KBM-7 (cell line): Measurements from ENCODE around the gene GRAMD4.

ENCODE experiments used
- DNase-seq: peaks from one replicate; pipeline ENCODE4 v3.0.0-alpha.2; 2015
- in situ Hi-C: fragments of 300-500 bp; cut with MboI; formaldehyde crosslinking; loops from 2 replicates; pipeline ENCODE4 v1.14.3; 2020; ENCODE audit warnings: low sequenced_read_pairs, low pct_unique_long_range_greater_than_20kb, mixed read lengths

GRAMD4 gene

GRCh38 chr22:46582281-46582933 is 37.8 kb upstream of the GRAMD4 start:
- in situ Hi-C loops, result no loop called here
- no peak for DNase-seq

- in situ Hi-C loops, result no loop called here
Measured at GRCh38 chr22:46583571-46583970, 36.6 kb upstream of the GRAMD4 start.

GRCh38 chr22:46584081-46584921 is 35.9 kb upstream of the GRAMD4 start:
- DNase-seq, result no peak
- in situ Hi-C loops, result no loop called here

More at GRCh38 chr22:46583571-46583970, 36.6 kb upstream of the GRAMD4 start:
- no peak for DNase-seq

GRCh38 chr22:46585340-46586122 is 34.7 kb upstream of the GRAMD4 start:
- in situ Hi-C loops, result no loop called here
- no peak for DNase-seq

GRCh38 chr22:46586123-46586519 is 34.1 kb upstream of the GRAMD4 start:
- in situ Hi-C loops, result no loop called here
- no peak for DNase-seq

GRCh38 chr22:46586531-46587011 is 33.6 kb upstream of the GRAMD4 start:
- DNase-seq, result no peak
- in situ Hi-C loops, result no loop called here

GRCh38 chr22:46587061-46587460 is 33.1 kb upstream of the GRAMD4 start:
- no peak for DNase-seq
- in situ Hi-C loops, result no loop called here

- in situ Hi-C loops, result no loop called here
- peak; percentile 47 for DNase-seq
Measured at GRCh38 chr22:46587492-46588278, 32.5 kb upstream of the GRAMD4 start.

- no peak for DNase-seq
- in situ Hi-C loops, result no loop called here
Measured at GRCh38 chr22:46588279-46589140, 31.7 kb upstream of the GRAMD4 start.

- in situ Hi-C loops, result no loop called here
- no peak for DNase-seq
Measured at GRCh38 chr22:46589141-46589748, 30.9 kb upstream of the GRAMD4 start.

- DNase-seq, result no peak
- in situ Hi-C loops, result no loop called here
Measured at GRCh38 chr22:46589871-46590271, 30.3 kb upstream of the GRAMD4 start.

GRCh38 chr22:46590334-46590733 is 29.9 kb upstream of the GRAMD4 start:
- DNase-seq, result no peak
- in situ Hi-C loops, result no loop called here

- in situ Hi-C loops, result no loop called here
- no peak for DNase-seq
Measured at GRCh38 chr22:46591930-46592329, 28.3 kb upstream of the GRAMD4 start.

GRCh38 chr22:46592390-46592872 is 27.8 kb upstream of the GRAMD4 start:
- peak; percentile 71 for DNase-seq
- in situ Hi-C loops, result no loop called here

GRCh38 chr22:46593211-46593681 is 26.9 kb upstream of the GRAMD4 start:
- in situ Hi-C loops, result no loop called here
- DNase-seq, result peak; percentile 91

- in situ Hi-C loops, result no loop called here
- no peak for DNase-seq
Measured at GRCh38 chr22:46593996-46594946, 25.9 kb upstream of the GRAMD4 start.
